K562 (cell line): ENCODE results near the gene ZNF747. TPM values are rescaled to one million over a fixed set of nuclear protein-coding genes. Genes with fewer than 3 reads are reported as not detected.

ENCODE experiments used
- BRD4 ChIP-seq: fragments of 200-600 bp; sonication (generic); IDR thresholded peaks from 2 replicates; pipeline ENCODE4 v1.6.1; 2017; ENCODE audit warnings: inconsistent platforms
- CAMTA2 ChIP-seq: fragments of 250-450 bp; sonication (Bioruptor Pico); conservative IDR thresholded peaks from 2 replicates; pipeline ENCODE4 v1.5.1; 2022
- ERF ChIP-seq: fragments of 450-650 bp; formaldehyde crosslinking; IDR thresholded peaks from 2 replicates; pipeline ENCODE4 v1.4.0; 2020; ENCODE audit warnings: mild to moderate bottlenecking, mixed read lengths
- PHTF2 ChIP-seq: fragments of 250-450 bp; sonication (Bioruptor Pico); IDR thresholded peaks from 2 replicates; pipeline ENCODE4 v1.5.0; 2021; ENCODE audit warnings: mild to moderate bottlenecking
- SAP30 ChIP-seq: fragments of 200-600 bp; sonication (generic); IDR thresholded peaks from 2 replicates; pipeline ENCODE4 v1.6.1; 2012; ENCODE audit warnings: borderline replicate concordance, low read depth, mild to moderate bottlenecking, moderate library complexity, low read length, control low read depth, inconsistent platforms; ENCODE audit not compliant: insufficient read depth, poor library complexity, severe bottlenecking
- STAT5B ChIP-seq: fragments of 250-450 bp; sonication (Bioruptor Pico); IDR thresholded peaks from 2 replicates; pipeline ENCODE4 v1.8.0; 2021; ENCODE audit warnings: mild to moderate bottlenecking, inconsistent platforms
- TAF1 ChIP-seq: IDR thresholded peaks from 2 replicates; pipeline ENCODE4 v1.6.1; 2011; ENCODE audit warnings: mild to moderate bottlenecking, low read length, moderate library complexity; ENCODE audit not compliant: insufficient read depth, control insufficient read depth, severe bottlenecking; ENCODE audit errors: extremely low read depth
- TBL1XR1 ChIP-seq, 2 experiments: IDR thresholded peaks; 2 replicates each; pipeline ENCODE4 v1.6.1; 2012; ENCODE audit warnings: improper control_type of control experiment in 2 of 2, low read length in 2 of 2, mild to moderate bottlenecking in 1 of 2
- TBP ChIP-seq: optimal IDR thresholded peaks from 2 replicates; pipeline ENCODE3; 2011; ENCODE audit warnings: low read depth, low read length, improper control_type of control experiment
- ZC3H11A ChIP-seq: IDR thresholded peaks from 2 replicates; pipeline ENCODE4 v1.6.1; 2012; ENCODE audit warnings: low read depth, low read length, improper control_type of control experiment
- ZFP1 ChIP-seq: fragments of 450-650 bp; formaldehyde crosslinking; IDR thresholded peaks from 2 replicates; pipeline ENCODE4 v1.4.0; 2020; ENCODE audit warnings: mild to moderate bottlenecking, mixed read lengths
- ZNF133 ChIP-seq: fragments of 250-450 bp; sonication (Bioruptor Pico); IDR thresholded peaks from 2 replicates; pipeline ENCODE4 v1.4.0; 2020; ENCODE audit warnings: mild to moderate bottlenecking
- ZNF146 ChIP-seq: IDR thresholded peaks from one replicate; pipeline ENCODE4 v1.6.1; 2018; ENCODE audit warnings: missing compliant biosample characterization; ENCODE audit not compliant: unreplicated experiment
- ZNF695 ChIP-seq: fragments of 450-650 bp; formaldehyde crosslinking; IDR thresholded peaks from 2 replicates; pipeline ENCODE4 v1.4.0; 2020; ENCODE audit warnings: mild to moderate bottlenecking, moderate library complexity
- polyA plus RNA-seq, 8 experiments: library from polyadenylated mRNA; depleted of rRNA in 4 of 8; stranded (reverse) in 5 of 8; unstranded in 3 of 8; fragments of >200 nt; fragmentation: Nextera tagmentation in 2 of 8; fragmentation: Illumina TruSeq in 1 of 8; extraction: Ambion mirVana in 2 of 8; extraction: Trizol in 1 of 8; gene quantifications; 2 replicates each; pipeline versions ENCODE4 v1.2.1 to v1.2.3, GENCODE V29; 2011 to 2014; ENCODE audit warnings: inconsistent platforms in 1 of 8, missing spikeins in 1 of 8
- total RNA-seq, 7 experiments: library from RNA; depleted of rRNA in 6 of 7; stranded (reverse); fragments of >200 nt in 6 of 7; fragmentation: Illumina TruSeq in 2 of 7; extraction: Trizol in 2 of 7; gene quantifications; 2 replicates each; pipeline versions ENCODE4 v1.2.1 to v1.2.3, GENCODE V29; 2011 to 2021; ENCODE audit warnings: low replicate concordance in 1 of 7
- TF ChIP-seq, protein P1 (sequence below): fragments of 200-800 bp; sonication (Bioruptor generic); IDR thresholded peaks from 2 replicates; pipeline ENCODE4 v1.6.1; 2017; ENCODE audit warnings: missing genetic modification characterization, missing compliant biosample characterization
- TF ChIP-seq, protein P2 (sequence below): sonication (generic); formaldehyde crosslinking; IDR thresholded peaks from 2 replicates; pipeline ENCODE4 v1.9.0; 2022; ENCODE audit warnings: mild to moderate bottlenecking, missing genetic modification reagents
- TF ChIP-seq, protein P3 (sequence below): fragments of 450-650 bp; formaldehyde crosslinking; conservative IDR thresholded peaks from 2 replicates; pipeline ENCODE4 v1.4.0; 2022; ENCODE audit warnings: mild to moderate bottlenecking, missing genetic modification characterization
- TF ChIP-seq, protein P4 (sequence below), 2 experiments: fragments of 450-650 bp; IDR thresholded peaks; 2 replicates each; pipeline ENCODE4 v1.6.1; 2018; ENCODE audit warnings: mild to moderate bottlenecking in 2 of 2, low read depth in 1 of 2; ENCODE audit not compliant: partially characterized antibody in 2 of 2
- TF ChIP-seq, protein P5 (sequence below): fragments of 450-650 bp; IDR thresholded peaks from 2 replicates; pipeline ENCODE4 v1.6.1; 2017; ENCODE audit warnings: mild to moderate bottlenecking, moderate library complexity

ZNF747 gene
- total and polyA plus RNA-seq, 9 of the 15 experiments (the other 6 are each of a cell fraction or from before 2014, with no cell fraction given) = 0.14 to 3.3 (median 1.5) TPM

DNA sequence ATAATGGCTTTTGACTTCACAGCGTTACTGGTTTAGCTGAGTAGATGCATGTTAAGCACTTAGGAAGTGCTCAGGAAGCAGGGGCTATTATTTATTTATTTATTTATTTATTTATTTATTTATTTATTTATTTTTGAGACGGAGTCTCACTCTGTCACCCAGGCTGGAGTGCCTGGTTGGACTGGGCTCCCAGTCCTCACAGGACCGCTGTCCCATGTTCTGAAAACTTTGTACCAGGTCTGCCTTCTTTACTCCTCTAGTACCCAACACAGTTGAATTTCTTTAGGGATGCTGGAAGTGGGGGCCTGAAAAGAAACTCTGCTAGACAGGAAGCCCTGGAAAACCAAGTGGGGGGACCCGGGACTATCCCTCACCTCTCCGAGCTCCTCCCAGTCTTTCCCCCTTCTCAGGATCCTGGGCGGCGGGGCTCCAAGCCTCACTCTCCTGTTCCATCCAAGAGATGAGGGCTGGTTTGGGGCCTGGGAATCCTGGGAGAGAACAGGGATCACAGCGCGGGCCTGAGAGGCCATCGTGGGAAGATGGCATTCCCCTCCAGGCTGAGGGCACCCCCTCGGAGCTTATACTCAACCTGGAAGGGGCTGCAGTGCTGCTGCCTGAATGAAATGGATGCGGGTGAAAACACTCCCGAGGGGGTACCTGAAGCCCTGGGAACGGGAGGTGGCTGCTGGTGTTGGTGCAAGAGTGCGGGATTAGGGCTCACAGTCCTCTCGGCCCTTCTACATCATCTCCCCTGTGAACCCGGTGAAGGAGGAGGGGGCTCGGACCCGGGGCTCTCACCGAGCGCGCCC, 36.2 kb upstream of the ZNF747 start (continued):
- no peak for TF ChIP-seq BRD4
- no peak for TF ChIP-seq ZFP1 (CRISPR knock-in tag)
- TF ChIP-seq TBL1XR1 (IDR thresholded peaks at IDR 0.05; ENCODE audit: low read length in 2 of 2) = no peak
- TF ChIP-seq, protein P1, sequence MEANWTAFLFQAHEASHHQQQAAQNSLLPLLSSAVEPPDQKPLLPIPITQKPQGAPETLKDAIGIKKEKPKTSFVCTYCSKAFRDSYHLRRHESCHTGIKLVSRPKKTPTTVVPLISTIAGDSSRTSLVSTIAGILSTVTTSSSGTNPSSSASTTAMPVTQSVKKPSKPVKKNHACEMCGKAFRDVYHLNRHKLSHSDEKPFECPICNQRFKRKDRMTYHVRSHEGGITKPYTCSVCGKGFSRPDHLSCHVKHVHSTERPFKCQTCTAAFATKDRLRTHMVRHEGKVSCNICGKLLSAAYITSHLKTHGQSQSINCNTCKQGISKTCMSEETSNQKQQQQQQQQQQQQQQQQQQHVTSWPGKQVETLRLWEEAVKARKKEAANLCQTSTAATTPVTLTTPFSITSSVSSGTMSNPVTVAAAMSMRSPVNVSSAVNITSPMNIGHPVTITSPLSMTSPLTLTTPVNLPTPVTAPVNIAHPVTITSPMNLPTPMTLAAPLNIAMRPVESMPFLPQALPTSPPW (CRISPR knock-in tag) = no peak
- no peak for TF ChIP-seq ZNF133 (CRISPR knock-in tag)
- no peak for TF ChIP-seq TBP
- no peak for TF ChIP-seq ERF
- TF ChIP-seq, protein P2, sequence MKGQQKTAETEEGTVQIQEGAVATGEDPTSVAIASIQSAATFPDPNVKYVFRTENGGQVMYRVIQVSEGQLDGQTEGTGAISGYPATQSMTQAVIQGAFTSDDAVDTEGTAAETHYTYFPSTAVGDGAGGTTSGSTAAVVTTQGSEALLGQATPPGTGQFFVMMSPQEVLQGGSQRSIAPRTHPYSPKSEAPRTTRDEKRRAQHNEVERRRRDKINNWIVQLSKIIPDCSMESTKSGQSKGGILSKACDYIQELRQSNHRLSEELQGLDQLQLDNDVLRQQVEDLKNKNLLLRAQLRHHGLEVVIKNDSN (CRISPR knock-in tag) = no peak
- TF ChIP-seq ZNF695 (CRISPR knock-in tag) = no peak
- TF ChIP-seq ZC3H11A = peak; percentile 96; the same call in 1 of the 2 replicates
- TF ChIP-seq, protein P3, sequence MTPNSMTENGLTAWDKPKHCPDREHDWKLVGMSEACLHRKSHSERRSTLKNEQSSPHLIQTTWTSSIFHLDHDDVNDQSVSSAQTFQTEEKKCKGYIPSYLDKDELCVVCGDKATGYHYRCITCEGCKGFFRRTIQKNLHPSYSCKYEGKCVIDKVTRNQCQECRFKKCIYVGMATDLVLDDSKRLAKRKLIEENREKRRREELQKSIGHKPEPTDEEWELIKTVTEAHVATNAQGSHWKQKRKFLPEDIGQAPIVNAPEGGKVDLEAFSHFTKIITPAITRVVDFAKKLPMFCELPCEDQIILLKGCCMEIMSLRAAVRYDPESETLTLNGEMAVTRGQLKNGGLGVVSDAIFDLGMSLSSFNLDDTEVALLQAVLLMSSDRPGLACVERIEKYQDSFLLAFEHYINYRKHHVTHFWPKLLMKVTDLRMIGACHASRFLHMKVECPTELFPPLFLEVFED (CRISPR knock-in tag) = 0 out of 2 replicates have a peak, but pooled peaks have one; percentile 10
- TF ChIP-seq, protein P4, sequence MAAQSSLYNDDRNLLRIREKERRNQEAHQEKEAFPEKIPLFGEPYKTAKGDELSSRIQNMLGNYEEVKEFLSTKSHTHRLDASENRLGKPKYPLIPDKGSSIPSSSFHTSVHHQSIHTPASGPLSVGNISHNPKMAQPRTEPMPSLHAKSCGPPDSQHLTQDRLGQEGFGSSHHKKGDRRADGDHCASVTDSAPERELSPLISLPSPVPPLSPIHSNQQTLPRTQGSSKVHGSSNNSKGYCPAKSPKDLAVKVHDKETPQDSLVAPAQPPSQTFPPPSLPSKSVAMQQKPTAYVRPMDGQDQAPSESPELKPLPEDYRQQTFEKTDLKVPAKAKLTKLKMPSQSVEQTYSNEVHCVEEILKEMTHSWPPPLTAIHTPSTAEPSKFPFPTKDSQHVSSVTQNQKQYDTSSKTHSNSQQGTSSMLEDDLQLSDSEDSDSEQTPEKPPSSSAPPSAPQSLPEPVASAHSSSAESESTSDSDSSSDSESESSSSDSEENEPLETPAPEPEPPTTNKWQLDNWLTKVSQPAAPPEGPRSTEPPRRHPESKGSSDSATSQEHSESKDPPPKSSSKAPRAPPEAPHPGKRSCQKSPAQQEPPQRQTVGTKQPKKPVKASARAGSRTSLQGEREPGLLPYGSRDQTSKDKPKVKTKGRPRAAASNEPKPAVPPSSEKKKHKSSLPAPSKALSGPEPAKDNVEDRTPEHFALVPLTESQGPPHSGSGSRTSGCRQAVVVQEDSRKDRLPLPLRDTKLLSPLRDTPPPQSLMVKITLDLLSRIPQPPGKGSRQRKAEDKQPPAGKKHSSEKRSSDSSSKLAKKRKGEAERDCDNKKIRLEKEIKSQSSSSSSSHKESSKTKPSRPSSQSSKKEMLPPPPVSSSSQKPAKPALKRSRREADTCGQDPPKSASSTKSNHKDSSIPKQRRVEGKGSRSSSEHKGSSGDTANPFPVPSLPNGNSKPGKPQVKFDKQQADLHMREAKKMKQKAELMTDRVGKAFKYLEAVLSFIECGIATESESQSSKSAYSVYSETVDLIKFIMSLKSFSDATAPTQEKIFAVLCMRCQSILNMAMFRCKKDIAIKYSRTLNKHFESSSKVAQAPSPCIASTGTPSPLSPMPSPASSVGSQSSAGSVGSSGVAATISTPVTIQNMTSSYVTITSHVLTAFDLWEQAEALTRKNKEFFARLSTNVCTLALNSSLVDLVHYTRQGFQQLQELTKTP (IDR thresholded peaks at IDR 0.05; ENCODE audit: low read depth in 1 of 2, partially characterized antibody in 2 of 2) = no peak
- TF ChIP-seq STAT5B (CRISPR knock-in tag) = no peak
- TF ChIP-seq, protein P5, sequence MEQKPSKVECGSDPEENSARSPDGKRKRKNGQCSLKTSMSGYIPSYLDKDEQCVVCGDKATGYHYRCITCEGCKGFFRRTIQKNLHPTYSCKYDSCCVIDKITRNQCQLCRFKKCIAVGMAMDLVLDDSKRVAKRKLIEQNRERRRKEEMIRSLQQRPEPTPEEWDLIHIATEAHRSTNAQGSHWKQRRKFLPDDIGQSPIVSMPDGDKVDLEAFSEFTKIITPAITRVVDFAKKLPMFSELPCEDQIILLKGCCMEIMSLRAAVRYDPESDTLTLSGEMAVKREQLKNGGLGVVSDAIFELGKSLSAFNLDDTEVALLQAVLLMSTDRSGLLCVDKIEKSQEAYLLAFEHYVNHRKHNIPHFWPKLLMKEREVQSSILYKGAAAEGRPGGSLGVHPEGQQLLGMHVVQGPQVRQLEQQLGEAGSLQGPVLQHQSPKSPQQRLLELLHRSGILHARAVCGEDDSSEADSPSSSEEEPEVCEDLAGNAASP = no peak
- TF ChIP-seq ZNF146 = no peak
- no peak for TF ChIP-seq CAMTA2 (CRISPR knock-in tag)
- TF ChIP-seq TAF1 = no peak
- TF ChIP-seq PHTF2 = no peak
- no peak for TF ChIP-seq SAP30
